GM19328 (cell line): ENCODE measurements around the gene CAMK1.

Experiments
- ATAC-seq: cut with Tn5 transposase; IDR thresholded peaks from one replicate; pipeline ENCODE4 v1.9.1; 2021; ENCODE audit warnings: mild to moderate bottlenecking, moderate library complexity; ENCODE audit not compliant: unreplicated experiment

The CAMK1 gene

GRCh38 chr3:9743548-9743947, 26.2 kb downstream of the CAMK1 start:
- ATAC-seq: no peak

DNA sequence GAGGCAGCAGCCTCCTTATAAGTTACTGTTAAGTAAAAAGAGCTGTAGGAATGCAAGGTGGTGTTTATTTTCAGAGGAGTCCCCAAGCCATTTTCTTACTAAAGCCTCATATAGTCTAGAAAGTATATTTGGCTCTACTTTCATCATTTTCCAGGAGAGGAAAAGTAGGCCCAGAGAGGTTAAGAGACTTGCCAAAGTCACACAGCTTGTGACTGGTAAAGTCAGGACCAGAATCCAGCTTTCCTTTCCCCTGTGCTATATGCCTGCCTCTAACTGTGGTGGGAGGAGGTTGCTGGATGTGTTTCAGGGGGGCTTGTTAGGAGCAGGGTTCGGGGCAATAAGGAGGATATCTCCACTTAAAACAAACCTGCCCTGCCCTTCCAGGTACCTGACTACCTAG, 27.2 kb downstream of the CAMK1 start:
- ATAC-seq: no peak

GRCh38 chr3:9739181-9739580, 30.6 kb downstream of the CAMK1 start:
- ATAC-seq: no peak

- no peak for ATAC-seq
Measured at GRCh38 chr3:9736831-9737230, 32.9 kb downstream of the CAMK1 start.

GRCh38 chr3:9732740-9733115, 37.0 kb downstream of the CAMK1 start:
- ATAC-seq: no peak

DNA sequence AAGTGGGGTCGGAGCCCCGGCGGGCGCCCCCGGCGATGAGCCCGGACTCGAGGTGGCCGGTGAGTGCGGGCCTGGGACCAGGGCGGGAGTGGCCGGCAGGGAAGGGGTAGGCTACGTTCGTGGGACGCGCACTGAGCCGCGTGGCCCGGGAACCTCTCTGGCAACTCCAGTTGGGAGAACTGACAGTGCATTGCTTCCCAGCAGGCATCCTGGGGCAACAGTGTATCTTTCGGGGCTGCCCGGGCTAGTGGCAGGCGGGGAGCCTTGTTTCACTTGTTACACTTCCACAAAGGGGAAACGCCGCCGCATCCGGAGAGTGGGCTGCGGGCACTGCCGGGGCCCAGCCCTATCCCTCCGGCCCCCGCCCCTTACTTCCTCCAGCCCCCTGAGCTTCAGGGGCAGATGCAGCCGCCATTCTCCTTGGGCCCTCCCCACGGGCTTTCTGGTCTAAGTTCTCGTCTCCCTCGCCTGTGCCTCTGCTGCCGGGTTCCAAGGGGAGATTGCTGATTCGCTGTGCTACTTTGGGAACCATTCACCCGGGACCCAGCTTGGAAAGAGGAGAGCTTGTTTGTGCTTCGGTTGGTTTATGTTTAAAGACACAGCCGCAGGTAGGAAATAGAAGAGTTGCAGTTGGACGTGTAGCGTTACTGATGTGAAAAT, 37.5 kb downstream of the CAMK1 start:
- no peak for ATAC-seq

DNA sequence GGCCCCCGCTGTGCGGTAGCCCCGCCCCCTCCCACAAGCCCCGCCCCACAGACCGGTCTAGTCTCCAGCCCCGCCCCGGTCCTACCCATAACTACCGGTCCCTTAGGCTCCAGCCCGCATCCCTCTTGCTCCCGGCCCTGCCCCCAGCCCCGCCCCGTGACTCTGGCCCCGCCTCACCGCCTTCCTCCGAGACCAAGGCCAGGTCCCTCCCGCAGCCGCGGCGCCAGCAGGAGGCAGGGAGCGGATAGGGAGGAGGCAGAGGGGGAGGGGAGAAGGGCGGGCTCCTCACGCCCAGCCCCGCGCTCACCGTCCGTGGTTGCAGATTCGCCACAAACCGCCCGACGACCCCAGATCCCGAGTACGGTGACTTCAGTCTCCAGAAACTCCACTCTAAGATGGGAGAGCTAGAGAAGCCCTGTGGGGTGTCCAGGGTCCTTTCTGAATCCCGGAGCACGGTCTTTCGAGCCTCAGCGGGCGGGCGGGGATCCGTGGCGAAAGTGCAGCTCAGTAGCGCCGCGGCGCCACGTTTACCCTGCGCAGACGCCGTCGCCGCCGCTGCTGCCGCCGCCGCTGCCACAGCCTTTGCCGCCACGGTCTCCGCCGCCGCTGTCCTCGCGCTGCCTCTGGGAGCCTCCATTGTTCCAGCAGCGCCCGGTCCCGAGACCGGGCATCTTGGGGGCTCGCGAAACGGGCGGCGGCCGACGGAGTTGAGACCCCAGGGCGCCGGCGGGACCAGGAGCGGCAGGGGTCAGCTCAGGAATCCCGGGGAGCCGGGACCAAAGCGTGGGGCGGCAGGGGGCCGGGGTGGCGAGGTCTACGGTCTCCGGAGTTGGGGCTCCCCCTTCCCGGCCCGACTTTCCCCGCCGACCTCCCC, 38.3 kb downstream of the CAMK1 start, which contains the start of gene BRPF1:
Gene BRPF1 (plus strand): TSS at position 530 of the 874 bp plus-strand sequence. CDS start 2,406 bp downstream, outside the sequence.
- ATAC-seq: peak; percentile 95

- ATAC-seq: peak; percentile 23
Measured at GRCh38 chr3:9730657-9731205, 39.0 kb downstream of the CAMK1 start.

DNA sequence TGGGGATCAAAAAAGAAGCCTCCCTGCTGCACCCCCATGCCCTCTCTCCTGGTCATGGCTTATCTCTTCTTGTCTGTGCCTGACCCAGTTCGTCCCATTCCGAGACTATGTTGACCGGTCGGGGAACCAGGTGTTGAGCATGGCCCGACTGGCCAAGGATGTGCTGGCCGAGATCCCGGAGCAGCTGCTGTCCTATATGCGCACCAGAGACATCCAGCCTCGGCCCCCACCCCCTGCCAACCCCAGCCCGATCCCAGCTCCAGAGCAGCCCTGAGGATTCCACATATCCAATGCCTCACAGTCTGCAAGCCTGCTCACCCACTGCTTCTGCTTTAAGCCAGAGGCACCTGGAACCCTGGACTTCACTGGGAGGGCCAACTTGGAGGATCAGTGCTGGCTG, 40.3 kb downstream of the CAMK1 start:
- ATAC-seq: no peak

DNA sequence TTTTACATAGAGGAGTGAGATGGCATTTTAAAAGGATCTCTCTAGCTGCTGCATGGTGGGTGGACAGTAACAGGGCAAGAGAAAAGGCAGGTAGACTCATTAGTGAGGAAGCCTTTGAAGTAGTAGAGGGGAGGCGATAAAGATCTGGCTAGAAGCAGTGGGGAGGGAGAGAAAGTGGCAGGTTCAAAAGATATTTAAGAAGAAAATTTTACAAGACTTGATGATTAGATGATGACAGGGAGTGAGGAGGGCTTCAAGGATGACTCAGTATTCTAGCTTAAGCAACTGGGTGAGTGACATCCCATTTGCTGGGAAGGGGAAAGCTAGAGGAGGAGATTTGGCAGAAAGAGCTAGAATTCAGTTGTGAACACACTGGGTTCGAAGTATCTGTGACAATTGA, 42.0 kb downstream of the CAMK1 start:
- ATAC-seq: no peak

DNA sequence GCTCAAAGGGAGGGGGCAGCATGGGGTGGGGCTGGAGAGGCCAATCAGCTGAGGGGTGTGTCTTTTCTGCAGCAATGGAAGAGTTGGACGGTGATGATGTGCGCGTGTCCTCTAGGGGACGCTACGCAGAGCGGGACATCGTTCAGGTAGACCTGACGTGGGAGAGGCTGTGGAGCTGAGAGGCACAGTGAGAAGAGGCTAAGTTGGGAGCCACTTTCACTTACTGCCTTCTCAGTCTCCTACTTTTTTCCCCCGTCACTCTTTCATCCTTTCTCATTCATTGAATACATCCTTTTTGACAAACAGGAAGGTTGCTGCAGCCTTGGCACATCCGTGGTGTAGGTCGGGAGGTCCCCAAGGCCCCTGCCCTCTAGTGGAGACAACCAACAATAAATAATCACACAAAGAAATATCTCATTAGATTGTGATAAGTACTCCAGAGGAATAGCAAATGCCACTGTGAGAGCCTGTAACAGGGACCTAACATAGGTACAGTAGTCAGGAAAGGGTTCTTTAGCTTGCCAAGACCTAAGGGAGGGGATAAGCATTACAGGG, 42.6 kb downstream of the CAMK1 start:
- no peak for ATAC-seq

- ATAC-seq: no peak
Measured at GRCh38 chr3:9725775-9726515, 43.8 kb downstream of the CAMK1 start.

GRCh38 chr3:9721700-9722060, 48.1 kb downstream of the CAMK1 start:
- ATAC-seq: no peak

- ATAC-seq: no peak
Measured at GRCh38 chr3:9721015-9721699, 48.6 kb downstream of the CAMK1 start.

DNA sequence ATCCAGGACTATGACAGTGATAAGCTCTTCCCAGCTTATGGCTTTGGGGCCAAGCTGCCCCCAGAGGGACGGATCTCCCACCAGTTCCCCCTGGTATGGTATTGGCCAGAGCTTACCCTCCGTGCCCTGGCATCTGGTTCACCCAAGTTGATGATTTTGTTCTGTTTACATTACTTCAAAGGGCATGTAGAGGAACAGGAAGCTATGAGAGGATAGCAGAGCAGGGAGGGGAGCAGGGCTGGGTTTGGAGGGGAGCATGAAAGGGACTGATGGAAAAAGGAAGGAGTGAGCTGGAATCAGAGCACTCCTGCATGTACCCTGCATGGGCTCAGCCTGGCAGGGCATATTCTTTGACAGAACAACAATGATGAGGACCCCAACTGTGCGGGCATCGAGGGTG, 51.6 kb downstream of the CAMK1 start:
- no peak for ATAC-seq

- no peak for ATAC-seq
Measured at GRCh38 chr3:9717563-9717962, 52.2 kb downstream of the CAMK1 start.

DNA sequence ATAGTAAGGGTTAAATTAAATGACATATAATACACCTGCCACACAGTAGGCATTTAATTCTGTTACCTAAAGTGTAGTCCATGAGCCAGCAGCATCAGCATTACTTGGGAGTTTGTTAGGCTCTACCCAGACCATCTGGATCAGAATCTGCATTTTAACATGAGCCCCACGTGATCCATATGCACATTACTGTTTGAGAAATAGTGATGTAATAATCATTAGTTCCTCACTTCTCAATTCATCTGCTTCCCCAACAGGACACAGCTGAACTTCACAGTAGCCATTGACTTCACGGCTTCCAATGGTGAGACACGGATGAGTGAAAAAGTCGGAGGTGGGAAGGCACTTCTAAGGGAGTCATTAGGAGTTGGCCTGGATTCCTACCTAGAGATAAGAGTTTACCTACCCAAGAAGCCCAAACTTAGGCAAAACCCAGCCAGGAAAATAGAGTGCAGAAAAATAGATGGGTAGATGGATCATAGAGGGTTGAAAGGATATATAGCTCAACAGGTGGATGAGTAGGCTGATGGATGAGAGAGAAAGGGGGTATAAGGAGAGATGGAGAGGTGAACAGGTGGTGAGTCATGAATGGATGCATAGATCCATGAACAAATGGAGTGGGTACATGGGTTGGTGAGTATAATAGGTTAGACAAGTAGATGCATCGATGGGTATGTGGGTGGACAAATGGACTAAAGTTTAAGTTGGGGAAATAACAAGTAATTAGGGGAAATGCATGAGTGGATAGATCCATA, 52.8 kb downstream of the CAMK1 start:
- ATAC-seq: no peak

DNA sequence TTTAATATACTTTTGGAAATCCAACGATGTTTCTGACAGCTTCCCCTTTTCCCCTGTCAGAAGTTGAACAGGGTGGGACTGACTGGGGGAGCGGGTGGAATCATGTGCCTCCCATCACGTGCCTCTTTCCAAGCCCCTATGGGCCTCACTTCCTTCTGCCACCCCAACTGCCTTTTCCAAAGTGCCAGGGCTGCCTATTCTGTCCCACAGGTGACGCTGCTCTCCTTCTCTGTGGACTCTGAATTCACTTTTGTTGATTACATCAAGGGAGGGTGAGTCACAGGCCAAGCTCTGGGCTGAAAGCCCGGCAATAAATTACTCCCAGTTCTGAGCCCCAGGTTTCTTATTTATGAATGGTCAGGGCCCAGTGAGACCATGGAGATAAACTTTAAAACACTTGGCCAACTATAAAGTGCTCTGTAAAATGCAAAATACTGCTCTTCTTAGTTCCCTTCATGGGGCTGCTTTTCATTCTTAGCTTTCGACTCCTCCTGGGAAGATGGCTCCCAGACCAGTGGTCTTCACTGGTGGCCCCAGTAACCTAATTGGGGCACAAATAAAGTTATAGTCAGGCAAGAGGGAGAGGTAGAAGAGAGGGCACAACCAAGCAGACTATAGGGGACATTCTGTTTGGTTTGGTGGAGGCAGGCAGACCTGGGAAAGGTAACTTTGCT, 53.8 kb downstream of the CAMK1 start:
- ATAC-seq: no peak

DNA sequence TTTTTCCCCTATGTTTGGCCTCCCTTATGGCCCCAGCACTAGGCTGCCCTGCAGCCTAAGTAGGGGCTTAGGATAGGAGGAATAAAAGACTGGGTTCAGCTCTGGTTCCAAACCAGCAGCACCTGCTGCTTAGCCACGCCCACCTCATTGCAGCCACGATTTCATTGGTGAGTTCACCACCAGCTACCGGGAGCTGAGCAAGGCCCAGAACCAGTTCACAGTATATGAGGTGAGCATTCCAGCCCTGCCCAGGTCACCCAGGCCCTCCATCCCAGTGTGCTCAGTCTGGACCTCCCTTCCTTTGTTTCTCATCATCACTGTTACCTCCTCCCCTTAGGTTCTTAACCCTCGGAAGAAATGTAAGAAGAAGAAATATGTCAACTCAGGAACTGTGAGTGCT, 54.6 kb downstream of the CAMK1 start:
- ATAC-seq: no peak
